Measurements from ENCODE around the gene MYBBP1A. TPM values are rescaled to one million over a fixed set of nuclear protein-coding genes. Genes with fewer than 3 reads are reported as not detected.

Gene MYBBP1A
- total and polyA plus RNA-seq, 4 donors = 12.2 to 23.3 (median 20.0) TPM

GRCh38 chr17:4534928-4535666 is 20.1 kb downstream of the MYBBP1A start:
- 84% methylated on average over 27 of the region's 27 CpGs for WGBS
- H3K9ac ChIP-seq (ENCODE audit: low read depth in 1 of 2, low read length in 2 of 2) = no peak overlapping the region
- H3K27me3 ChIP-seq (ENCODE audit: control insufficient read depth in 4 of 4, insufficient read depth in 4 of 4, low read length in 3 of 4) = no peaks in the 10 kb centered on the region
- TF ChIP-seq FOXA1 (IDR thresholded peaks at IDR 0.05) (no peak), GABPA (IDR thresholded peaks at IDR 0.05 in 1 of 2, conservative IDR thresholded peaks at IDR 0.05 in 1 of 2) (no peak), TAF1 (conservative IDR thresholded peaks at IDR 0.05) (no peak), RAD21 (IDR thresholded peaks at IDR 0.05) (no peak), JUND (IDR thresholded peaks at IDR 0.05) (no peak)
- TF ChIP-seq, protein P1, sequence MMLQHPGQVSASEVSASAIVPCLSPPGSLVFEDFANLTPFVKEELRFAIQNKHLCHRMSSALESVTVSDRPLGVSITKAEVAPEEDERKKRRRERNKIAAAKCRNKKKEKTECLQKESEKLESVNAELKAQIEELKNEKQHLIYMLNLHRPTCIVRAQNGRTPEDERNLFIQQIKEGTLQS (IDR thresholded peaks at IDR 0.05) = no peak
- H3K4me1 ChIP-seq (ENCODE audit: control insufficient read depth in 4 of 4, insufficient read depth in 4 of 4, low read length in 3 of 4) = peaks cover 7 to 36% (median 14%) of the 10 kb centered on the region in 4 donors
- peaks cover 3 to 25% (median 7%) of the 10 kb centered on the region in 4 donors for H3K36me3 ChIP-seq (ENCODE audit: control insufficient read depth in 4 of 4, insufficient read depth in 3 of 4, low read depth in 1 of 4, low read length in 3 of 4)
- H3K27ac ChIP-seq (ENCODE audit: low read depth in 1 of 2, low read length in 2 of 2) = no peak overlapping the region
- no peak overlapping the region for H3K4me3 ChIP-seq (ENCODE audit: low read depth in 1 of 3, low read length in 3 of 3)
- no peaks in the 10 kb centered on the region for H3K9me3 ChIP-seq (ENCODE audit: control insufficient read depth in 4 of 4, low read length in 3 of 4)
- DNase-seq (ENCODE audit: low spot score) = no peak

DNA sequence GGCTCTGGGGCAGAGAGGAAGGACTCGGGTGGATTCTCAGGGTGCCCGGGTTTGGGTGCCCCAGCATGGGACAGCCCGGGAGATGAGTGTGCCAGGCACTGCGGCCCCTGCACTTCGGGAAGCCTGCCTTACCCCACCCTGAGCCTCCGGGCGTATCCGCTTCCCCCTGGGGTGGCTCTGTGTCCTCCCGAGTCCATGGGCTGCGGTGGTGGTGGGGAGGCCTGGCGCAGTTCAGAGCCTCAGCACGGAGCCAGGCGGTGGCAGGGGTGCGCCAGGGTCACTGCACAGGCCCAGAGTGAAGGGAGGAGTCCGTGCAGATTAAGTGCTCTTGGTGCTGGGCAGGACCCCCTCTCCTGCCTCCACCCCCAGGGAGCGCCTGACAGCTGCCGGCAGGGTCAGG is 20.7 kb downstream of the MYBBP1A start:
- Histone ChIP-seq H3K36me3 (ENCODE audit: control insufficient read depth in 4 of 4, insufficient read depth in 3 of 4, low read depth in 1 of 4, low read length in 3 of 4) (peaks cover 3 to 19% (median 5%) of the 10 kb centered on the region in 4 donors), H3K9me3 (ENCODE audit: control insufficient read depth in 4 of 4, low read length in 3 of 4) (no peaks in the 10 kb centered on the region), H3K27ac (ENCODE audit: low read depth in 1 of 2, low read length in 2 of 2) (peak overlapping the region; percentile 19 to 25), H3K4me3 (ENCODE audit: low read depth in 1 of 3, low read length in 3 of 3) (no peak overlapping the region), H3K4me1 (ENCODE audit: control insufficient read depth in 4 of 4, insufficient read depth in 4 of 4, low read length in 3 of 4) (peaks cover 7 to 36% (median 14%) of the 10 kb centered on the region in 4 donors), H3K27me3 (ENCODE audit: control insufficient read depth in 4 of 4, insufficient read depth in 4 of 4, low read length in 3 of 4) (no peaks in the 10 kb centered on the region), H3K9ac (ENCODE audit: low read depth in 1 of 2, low read length in 2 of 2) (no peak overlapping the region)
- DNase-seq (ENCODE audit: low spot score) = no peak
- TF ChIP-seq, protein P2, sequence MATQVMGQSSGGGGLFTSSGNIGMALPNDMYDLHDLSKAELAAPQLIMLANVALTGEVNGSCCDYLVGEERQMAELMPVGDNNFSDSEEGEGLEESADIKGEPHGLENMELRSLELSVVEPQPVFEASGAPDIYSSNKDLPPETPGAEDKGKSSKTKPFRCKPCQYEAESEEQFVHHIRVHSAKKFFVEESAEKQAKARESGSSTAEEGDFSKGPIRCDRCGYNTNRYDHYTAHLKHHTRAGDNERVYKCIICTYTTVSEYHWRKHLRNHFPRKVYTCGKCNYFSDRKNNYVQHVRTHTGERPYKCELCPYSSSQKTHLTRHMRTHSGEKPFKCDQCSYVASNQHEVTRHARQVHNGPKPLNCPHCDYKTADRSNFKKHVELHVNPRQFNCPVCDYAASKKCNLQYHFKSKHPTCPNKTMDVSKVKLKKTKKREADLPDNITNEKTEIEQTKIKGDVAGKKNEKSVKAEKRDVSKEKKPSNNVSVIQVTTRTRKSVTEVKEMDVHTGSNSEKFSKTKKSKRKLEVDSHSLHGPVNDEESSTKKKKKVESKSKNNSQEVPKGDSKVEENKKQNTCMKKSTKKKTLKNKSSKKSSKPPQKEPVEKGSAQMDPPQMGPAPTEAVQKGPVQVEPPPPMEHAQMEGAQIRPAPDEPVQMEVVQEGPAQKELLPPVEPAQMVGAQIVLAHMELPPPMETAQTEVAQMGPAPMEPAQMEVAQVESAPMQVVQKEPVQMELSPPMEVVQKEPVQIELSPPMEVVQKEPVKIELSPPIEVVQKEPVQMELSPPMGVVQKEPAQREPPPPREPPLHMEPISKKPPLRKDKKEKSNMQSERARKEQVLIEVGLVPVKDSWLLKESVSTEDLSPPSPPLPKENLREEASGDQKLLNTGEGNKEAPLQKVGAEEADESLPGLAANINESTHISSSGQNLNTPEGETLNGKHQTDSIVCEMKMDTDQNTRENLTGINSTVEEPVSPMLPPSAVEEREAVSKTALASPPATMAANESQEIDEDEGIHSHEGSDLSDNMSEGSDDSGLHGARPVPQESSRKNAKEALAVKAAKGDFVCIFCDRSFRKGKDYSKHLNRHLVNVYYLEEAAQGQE (IDR thresholded peaks at IDR 0.05) = no peak
- no peak for TF ChIP-seq JUND (IDR thresholded peaks at IDR 0.05)
- TF ChIP-seq GABPA (IDR thresholded peaks at IDR 0.05 in 1 of 2, conservative IDR thresholded peaks at IDR 0.05 in 1 of 2) = no peak
- no peak for TF ChIP-seq YY1 (IDR thresholded peaks at IDR 0.05)
- no peak for TF ChIP-seq RXRA (IDR thresholded peaks at IDR 0.05)
- TF ChIP-seq NR2F2 (IDR thresholded peaks at IDR 0.05) = no peak
- no peak for TF ChIP-seq HNF4G (IDR thresholded peaks at IDR 0.05)
- no peak for TF ChIP-seq MAX (IDR thresholded peaks at IDR 0.05)
- no peak for TF ChIP-seq TAF1 (conservative IDR thresholded peaks at IDR 0.05)
- TF ChIP-seq FOXA1 (IDR thresholded peaks at IDR 0.05) = no peak
- 61% methylated on average over 17 of the region's 17 CpGs for WGBS

All from liver (tissue), 9 donors.